NCI-H1092 (cell line): Measurements from ENCODE around the gene FBXO30.

ENCODE experiments used
- DNase-seq: peaks from one replicate; lab custom pipeline; 2025; lab: John Stamatoyannopoulos, UW

FBXO30 gene

DNA sequence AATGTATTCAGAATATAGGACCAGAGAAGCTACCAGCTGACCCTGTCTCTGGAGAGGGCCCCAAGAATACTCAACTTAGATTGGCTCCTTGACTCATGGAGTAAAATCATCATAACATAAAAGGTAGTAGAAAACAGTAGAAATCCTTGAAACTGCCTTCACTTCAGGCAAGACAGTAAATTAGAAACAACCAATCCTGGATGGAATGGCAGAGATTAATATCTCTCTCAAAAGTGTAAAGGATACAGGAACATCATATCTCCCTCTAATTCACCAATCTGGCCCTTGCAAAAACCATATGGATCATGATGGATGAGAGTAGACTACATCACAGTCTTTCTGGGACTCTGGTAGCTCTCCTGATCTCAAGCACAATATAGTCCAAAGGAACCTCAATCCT is 58.9 kb downstream of the FBXO30 start:
- DNase-seq = no peak

DNA sequence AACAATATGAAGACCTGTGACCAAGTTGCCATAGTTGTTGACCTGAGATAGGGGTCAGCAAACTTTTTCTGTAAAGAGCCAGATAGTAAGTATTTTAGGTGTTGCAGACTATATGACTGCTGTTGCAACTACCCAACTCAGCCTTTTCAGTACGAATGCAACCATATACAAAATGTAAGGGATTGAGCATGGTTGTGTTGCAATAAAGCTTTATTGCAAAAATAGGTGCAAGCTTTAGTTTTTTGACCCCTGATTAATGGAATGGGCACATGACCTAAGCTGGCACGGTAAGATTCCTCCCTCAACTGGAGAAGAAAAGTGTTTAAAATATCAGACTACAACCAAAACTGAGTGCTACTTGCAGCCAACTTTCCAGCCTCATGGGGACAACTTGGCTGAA is 62.0 kb downstream of the FBXO30 start:
- DNase-seq = no peak

DNA sequence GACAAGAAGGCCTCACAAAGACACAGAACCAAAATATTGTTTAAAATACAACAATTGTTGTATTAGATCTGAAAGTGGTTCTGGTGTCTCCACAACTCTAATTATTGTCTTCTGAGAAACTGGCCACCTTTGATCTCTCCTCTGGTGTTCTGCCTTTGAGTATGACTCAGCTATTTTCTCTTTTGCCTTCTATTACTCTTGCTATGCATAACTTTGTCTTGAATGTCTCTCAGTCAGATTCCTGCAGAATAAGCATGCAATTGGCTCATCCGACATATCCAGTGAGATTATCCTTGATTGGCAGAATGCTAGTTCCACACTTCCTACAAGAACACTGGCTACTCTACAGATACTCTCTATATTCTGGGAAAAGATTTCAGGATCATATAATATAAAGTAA is 65.0 kb downstream of the FBXO30 start:
- no peak for DNase-seq

DNA sequence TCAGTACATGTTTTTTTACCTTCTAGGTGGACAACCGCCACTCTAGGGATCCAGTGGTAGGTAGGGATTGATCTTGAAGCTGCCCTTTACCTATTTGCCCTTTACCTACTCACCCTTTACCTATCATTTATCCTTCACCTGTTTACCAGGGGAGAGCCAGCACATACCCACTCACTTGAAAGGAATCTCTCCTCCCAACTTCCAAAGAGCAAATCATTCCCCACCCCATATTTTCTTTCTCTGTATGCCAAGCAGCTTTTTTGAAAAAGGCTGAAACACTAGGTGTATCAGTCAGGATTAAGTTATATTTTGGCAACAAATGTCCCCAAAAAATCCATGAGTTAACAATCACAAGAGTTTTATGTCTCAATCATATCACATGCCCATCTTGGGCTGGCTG is 68.7 kb downstream of the FBXO30 start:
- no peak for DNase-seq

DNA sequence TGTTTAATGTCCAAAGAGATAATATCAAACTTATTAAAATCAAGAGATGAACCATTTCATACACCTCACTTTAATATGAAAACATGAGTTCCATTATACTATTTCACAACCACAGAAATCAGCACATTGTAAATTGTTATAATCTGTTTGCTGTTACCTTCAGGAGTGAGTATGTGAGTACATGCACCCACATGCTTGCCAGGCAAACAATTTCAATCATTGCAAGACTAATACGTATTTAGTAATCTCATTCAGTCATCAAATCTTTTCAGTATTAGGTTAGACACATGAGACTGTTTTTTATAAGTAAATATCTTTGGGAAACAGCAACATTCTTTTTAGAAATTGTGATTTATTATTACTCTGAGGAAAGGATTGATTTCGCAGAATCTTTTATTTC is 70.0 kb downstream of the FBXO30 start:
- DNase-seq = no peak
